ENCODE measurements around the gene GPC2. TPM values are rescaled to one million over a fixed set of nuclear protein-coding genes. Genes with fewer than 3 reads are reported as not detected.

Gene GPC2
- total and polyA plus RNA-seq, 2 donors (not counting 3 experiments of a cell fraction or from before 2014, with no cell fraction given), result 9.2 to 17.5 TPM

GRCh38 chr7:100212631-100213286, 35.6 kb upstream of the GPC2 start:
- H4K20me1 ChIP-seq (replicated peaks; ENCODE audit: control insufficient read depth, extremely low read depth, insufficient read depth, low read length), result no peaks in the 10 kb centered on the region
- no peak overlapping the region for H3K4me3 ChIP-seq (replicated peaks in 1 of 3; ENCODE audit: insufficient read depth in 1 of 3, low read depth in 1 of 3, low read length in 3 of 3)
- no peaks in the 10 kb centered on the region for H3K4me1 ChIP-seq (ENCODE audit: control insufficient read depth, extremely low read depth, insufficient read depth, low read length)
- no peaks in the 10 kb centered on the region for H3K36me3 ChIP-seq (ENCODE audit: control insufficient read depth in 2 of 2, extremely low read depth in 1 of 2, insufficient read depth in 2 of 2, low read length in 2 of 2)
- H3K27me3 ChIP-seq (ENCODE audit: control insufficient read depth in 2 of 2, insufficient read depth in 2 of 2, low read length in 2 of 2), result peaks cover 14 to 22% of the 10 kb centered on the region in 2 experiments
- no peak overlapping the region for H3K9ac ChIP-seq (replicated peaks; ENCODE audit: extremely low read depth, insufficient read depth, low read length)
- no peak overlapping the region for H3K4me2 ChIP-seq (ENCODE audit: insufficient read depth, low read length)
- no TSS peak for BruUV-seq (replicated peaks)
- ChIA-PET CTCF (interaction anchor here (1.1 kb wide), 1 partner anchor 80 kb away, joined by 3 read pairs; no protein-coding TSS in a partner anchor), POLR2A (no interaction called here)
- TF ChIP-seq CTCF (IDR thresholded peaks at IDR 0.05; ENCODE audit: extremely low read depth in 1 of 2, insufficient read depth in 1 of 2, low read depth in 1 of 2, low read length in 2 of 2) (no peak), EZH2 (IDR thresholded peaks at IDR 0.05; ENCODE audit: borderline replicate concordance, low read depth, low read length, severe bottlenecking) (no peak), MYC (IDR thresholded peaks at IDR 0.05; ENCODE audit: low read depth, low read length) (no peak), POLR2AphosphoS5 (IDR thresholded peaks at IDR 0.05; ENCODE audit: insufficient read depth, low read depth, low read length) (no peak), POLR2A (IDR thresholded peaks at IDR 0.05; ENCODE audit: low read depth, low read length) (no peak), GATA2 (IDR thresholded peaks at IDR 0.05; ENCODE audit: insufficient read depth, insufficient read length, low read depth, low read length) (no peak), JUN (IDR thresholded peaks at IDR 0.05; ENCODE audit: borderline replicate concordance, insufficient read depth, insufficient read length, low read depth) (no peak), MAX (IDR thresholded peaks at IDR 0.05; ENCODE audit: insufficient read depth, insufficient read length) (no peak), FOS (IDR thresholded peaks at IDR 0.05; ENCODE audit: borderline replicate concordance, insufficient read depth, low read length) (no peak)
- dilution Hi-C loops (cut with MboI; ENCODE audit: extremely low pct_ligation_motif_present, low sequenced_read_pairs), result no loop called here
- intact Hi-C loops (cut with micrococcal nuclease), result no loop called here
- no peak overlapping the region for H2AFZ ChIP-seq (ENCODE audit: low read depth, low read length)
- H3K9me1 ChIP-seq (replicated peaks; ENCODE audit: control insufficient read depth, extremely low read depth, insufficient read depth, low read length), result no peaks in the 10 kb centered on the region
- no peak overlapping the region for H3K27ac ChIP-seq (ENCODE audit: insufficient read depth, low read depth, low read length)
- H3K79me2 ChIP-seq (ENCODE audit: control insufficient read depth, insufficient read depth, low read length), result no peaks in the 10 kb centered on the region
- no peak for DNase-seq (ENCODE audit: low read depth, low spot score)
- no peak for FAIRE-seq
- H3K9me3 ChIP-seq (replicated peaks; ENCODE audit: control insufficient read depth, insufficient read depth, low read length), result no peaks in the 10 kb centered on the region
